Spinal cord (tissue), 9 donors: ENCODE data around the gene C17orf114.

ENCODE experiments used
- DNase-seq, 6 donors: peaks; one replicate each; pipeline versions ENCODE4 v3.0.0 to v3.0.0-alpha.2; 2013 to 2015; ENCODE audit warnings: low spot score in 6 of 6, low read depth in 4 of 6
- H3K27ac ChIP-seq: one replicate; pipeline ENCODE4 v1.5.1; 2013; ENCODE audit warnings: low read depth, low read length, control low read depth
- H3K27me3 ChIP-seq: one replicate; pipeline ENCODE4 v1.6.1; 2013; ENCODE audit warnings: low read length; ENCODE audit not compliant: control insufficient read depth, insufficient read depth
- H3K36me3 ChIP-seq: one replicate; pipeline ENCODE4 v1.6.1; 2013; ENCODE audit warnings: low read length; ENCODE audit not compliant: control insufficient read depth, insufficient read depth
- H3K4me1 ChIP-seq: one replicate; pipeline ENCODE4 v1.6.1; 2013; ENCODE audit warnings: low read length; ENCODE audit not compliant: control insufficient read depth, insufficient read depth
- H3K4me3 ChIP-seq: one replicate; pipeline ENCODE4 v1.5.1; 2013; ENCODE audit warnings: low read depth, low read length, control low read depth
- H3K9me3 ChIP-seq: one replicate; pipeline ENCODE4 v1.6.1; 2013; ENCODE audit warnings: low read length; ENCODE audit not compliant: control insufficient read depth, insufficient read depth
- WGBS: methylation state at CpG from one replicate; pipeline ENCODE4 v1.1.5; 2013; ENCODE audit warnings: missing lambda C conversion rate; ENCODE audit not compliant: insufficient coverage; 5-methylcytosine and 5-hydroxymethylcytosine counted together
- donor health status: healthy.

The C17orf114 gene

DNA sequence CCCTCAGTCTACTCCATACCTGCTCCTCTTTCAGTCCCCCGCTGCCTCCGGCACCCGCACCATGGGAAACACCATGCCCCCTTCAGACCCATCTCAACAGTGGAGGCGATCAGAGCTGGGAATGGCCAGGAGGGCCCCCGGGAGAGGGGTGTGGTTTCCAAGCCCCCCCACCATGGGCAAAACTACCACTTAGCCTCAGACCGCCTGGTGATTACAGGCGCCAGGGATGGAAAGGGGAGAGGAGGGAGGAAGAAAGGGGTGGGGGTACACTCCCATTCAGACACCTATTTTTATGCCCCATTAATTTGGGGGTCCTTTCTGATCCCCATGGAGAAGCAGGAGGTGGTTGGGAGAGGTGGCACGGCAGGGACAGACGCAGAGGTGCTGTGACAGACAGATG is at the start of gene C17orf114:
Gene C17orf114, minus strand, starts transcription at position 101 of the 400 bp plus-strand sequence.
- WGBS, result 77% methylated on average over 5 of the region's 9 CpGs
- Histone ChIP-seq H3K9me3 (no peaks in the 10 kb centered on the region), H3K4me1 (peaks cover 3% of the 10 kb centered on the region), H3K4me3 (no peak within 1 kb of the TSS), H3K36me3 (peaks cover 32% of the 10 kb centered on the region), H3K27me3 (no peaks in the 10 kb centered on the region), H3K27ac (no peak within 1 kb of the TSS)
- DNase-seq, result no peak

DNA sequence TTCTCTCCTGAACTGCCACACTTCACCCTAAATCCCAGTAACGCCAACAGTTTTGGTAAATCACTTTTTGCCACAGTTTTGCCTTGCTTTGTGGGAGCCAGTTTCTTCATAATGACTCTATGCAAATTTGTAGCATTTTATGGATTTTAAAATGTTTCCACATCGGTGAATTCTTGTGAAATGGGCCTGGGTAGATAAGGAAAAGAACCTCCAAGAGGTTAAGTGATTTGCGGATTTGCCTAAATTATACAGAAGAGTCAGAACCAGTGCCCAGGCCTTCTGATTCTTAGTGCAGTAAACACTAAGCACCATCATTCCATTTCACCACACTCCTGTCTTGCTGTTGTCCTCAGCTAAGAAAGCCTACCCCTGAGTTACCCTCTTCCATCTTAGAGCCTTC is 49.0 kb upstream of the C17orf114 start:
- Histone ChIP-seq H3K9me3 (no peaks in the 10 kb centered on the region), H3K27me3 (no peaks in the 10 kb centered on the region), H3K4me3 (no peak overlapping the region), H3K27ac (no peak overlapping the region), H3K36me3 (peaks cover 1% of the 10 kb centered on the region), H3K4me1 (peaks cover 5% of the 10 kb centered on the region)
- no CpG with 5 or more reads among the region's 3 CpGs for WGBS
- no peak for DNase-seq

DNA sequence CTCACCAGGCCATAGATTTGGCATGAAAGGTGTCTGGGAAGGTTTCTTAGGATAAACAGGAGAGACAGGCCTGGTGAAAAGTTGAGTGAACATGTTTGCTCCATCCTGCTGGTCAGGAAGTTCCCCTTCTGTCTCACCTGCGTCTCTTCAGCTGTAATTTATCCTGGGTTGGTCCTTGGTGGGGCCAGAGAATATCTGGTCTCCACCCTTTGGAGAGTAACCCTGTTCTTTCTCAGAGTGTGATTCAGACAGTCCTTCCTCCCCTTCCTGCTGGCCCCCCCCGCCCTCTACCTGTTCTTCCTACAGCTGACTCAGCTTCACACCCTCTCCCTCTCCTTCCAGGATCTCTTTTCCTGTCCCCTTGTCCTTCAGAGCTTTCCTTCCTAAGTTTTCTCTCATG is 48.1 kb upstream of the C17orf114 start:
- peaks cover 4% of the 10 kb centered on the region for H3K4me1 ChIP-seq
- H3K4me3 ChIP-seq, result no peak overlapping the region
- no peak for DNase-seq
- 100% methylated on average over 1 of the region's 2 CpGs for WGBS
- no peak overlapping the region for H3K27ac ChIP-seq
- H3K27me3 ChIP-seq, result no peaks in the 10 kb centered on the region
- H3K36me3 ChIP-seq, result peaks cover 2% of the 10 kb centered on the region
- no peaks in the 10 kb centered on the region for H3K9me3 ChIP-seq

DNA sequence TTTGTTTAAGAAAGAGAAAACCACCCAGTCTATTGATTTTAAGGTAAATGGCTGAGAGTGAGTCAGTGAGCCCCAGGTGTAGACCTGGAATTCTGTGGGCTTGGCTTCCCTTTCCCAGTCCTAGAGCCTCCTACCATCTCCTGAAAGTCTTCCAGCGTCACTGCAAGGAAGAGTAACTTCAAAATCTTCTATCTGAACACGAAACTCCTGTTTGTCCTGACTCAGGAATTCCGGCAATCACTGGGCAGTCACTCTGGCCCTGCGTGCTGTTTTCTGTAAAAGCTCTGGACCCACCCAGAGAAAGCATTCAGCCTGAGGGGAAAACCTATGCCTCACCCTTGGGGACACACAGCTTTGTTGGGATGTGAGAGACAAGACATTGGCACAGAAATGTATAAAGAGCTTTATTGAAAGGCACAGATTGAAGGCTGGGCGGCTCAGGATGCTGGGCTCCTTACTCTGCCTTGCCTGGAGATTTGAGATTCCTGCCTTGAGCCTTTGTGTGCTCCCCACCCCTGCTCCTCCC is 46.9 kb upstream of the C17orf114 start:
- Histone ChIP-seq H3K9me3 (no peaks in the 10 kb centered on the region), H3K4me3 (no peak overlapping the region), H3K4me1 (peaks cover 2% of the 10 kb centered on the region), H3K27me3 (no peaks in the 10 kb centered on the region), H3K36me3 (peaks cover 2% of the 10 kb centered on the region), H3K27ac (peak overlapping the region; percentile 66)
- peak in 1 of 6 donors; percentile 33 for DNase-seq
- 69% methylated on average over 5 of the region's 5 CpGs for WGBS

DNA sequence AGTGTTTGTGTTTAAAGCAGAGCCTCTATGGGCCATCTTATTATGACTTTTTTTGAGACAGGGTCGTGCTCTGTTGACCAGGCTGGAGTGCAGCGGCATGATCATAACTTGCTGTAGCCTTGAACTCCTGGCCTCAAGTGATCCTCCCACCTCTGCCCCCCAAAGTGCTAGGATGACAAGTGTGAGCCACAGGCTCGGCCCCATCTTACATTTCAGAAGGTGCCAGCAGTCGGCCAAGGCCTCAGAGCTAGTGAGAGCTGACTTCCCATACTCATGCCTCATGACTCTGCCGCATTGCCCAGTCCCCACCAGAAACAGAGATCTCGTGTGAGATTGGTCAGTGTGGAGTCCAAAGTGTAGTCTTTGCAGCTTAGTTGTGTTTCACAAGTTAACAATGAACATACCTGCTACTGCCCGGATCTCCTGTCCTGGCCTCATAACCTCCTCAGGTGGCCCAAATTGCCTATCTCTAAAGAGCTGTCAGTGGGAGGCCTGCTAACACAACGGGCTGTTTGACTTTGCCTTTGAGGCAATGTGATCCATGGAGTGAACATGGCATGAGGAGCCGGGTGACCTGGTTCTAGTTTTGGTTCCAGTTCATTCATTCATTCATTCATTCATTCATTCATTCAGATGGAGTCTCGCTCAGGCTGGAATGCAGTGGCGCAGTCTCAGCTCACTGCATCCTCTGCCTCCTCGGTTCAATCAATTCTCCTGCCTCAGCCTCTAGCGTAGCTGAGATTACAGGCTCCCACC is 44.7 kb upstream of the C17orf114 start:
- Histone ChIP-seq H3K4me1 (no peaks in the 10 kb centered on the region), H3K27me3 (no peaks in the 10 kb centered on the region)
- DNase-seq, result no peak

DNA sequence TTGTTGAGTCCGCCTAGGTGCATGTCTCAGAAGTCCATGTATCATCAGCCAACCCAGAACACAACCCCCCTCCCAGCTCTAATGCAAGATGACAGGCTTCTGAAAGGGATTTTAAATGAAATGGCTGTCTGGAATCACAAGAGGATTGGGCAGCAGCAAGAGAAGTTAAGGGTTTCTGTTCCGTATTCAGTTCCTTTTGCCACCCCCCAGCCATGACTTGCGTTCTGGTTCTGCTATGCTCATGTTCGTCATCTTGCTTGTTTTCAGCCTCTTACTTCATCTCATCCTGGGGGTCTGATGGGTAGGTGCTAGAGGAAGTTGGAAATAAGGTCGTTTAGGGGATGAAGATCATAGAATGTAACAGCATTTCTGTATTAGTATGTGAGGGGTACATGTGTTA is 43.0 kb upstream of the C17orf114 start:
- no peak overlapping the region for H3K4me3 ChIP-seq
- peaks cover 7% of the 10 kb centered on the region for H3K36me3 ChIP-seq
- no peaks in the 10 kb centered on the region for H3K27me3 ChIP-seq
- peak overlapping the region; percentile 40 for H3K27ac ChIP-seq
- peaks cover 4% of the 10 kb centered on the region for H3K4me1 ChIP-seq
- H3K9me3 ChIP-seq, result no peaks in the 10 kb centered on the region
- 100% methylated on average over 2 of the region's 5 CpGs for WGBS
- DNase-seq, result no peak

More for the DNA sequence above, 44.7 kb upstream of the C17orf114 start:
- Histone ChIP-seq H3K27ac (no peak overlapping the region), H3K36me3 (peaks cover 7% of the 10 kb centered on the region), H3K9me3 (no peaks in the 10 kb centered on the region), H3K4me3 (no peak overlapping the region)
- WGBS, result 81% methylated on average over 11 of the region's 13 CpGs

DNA sequence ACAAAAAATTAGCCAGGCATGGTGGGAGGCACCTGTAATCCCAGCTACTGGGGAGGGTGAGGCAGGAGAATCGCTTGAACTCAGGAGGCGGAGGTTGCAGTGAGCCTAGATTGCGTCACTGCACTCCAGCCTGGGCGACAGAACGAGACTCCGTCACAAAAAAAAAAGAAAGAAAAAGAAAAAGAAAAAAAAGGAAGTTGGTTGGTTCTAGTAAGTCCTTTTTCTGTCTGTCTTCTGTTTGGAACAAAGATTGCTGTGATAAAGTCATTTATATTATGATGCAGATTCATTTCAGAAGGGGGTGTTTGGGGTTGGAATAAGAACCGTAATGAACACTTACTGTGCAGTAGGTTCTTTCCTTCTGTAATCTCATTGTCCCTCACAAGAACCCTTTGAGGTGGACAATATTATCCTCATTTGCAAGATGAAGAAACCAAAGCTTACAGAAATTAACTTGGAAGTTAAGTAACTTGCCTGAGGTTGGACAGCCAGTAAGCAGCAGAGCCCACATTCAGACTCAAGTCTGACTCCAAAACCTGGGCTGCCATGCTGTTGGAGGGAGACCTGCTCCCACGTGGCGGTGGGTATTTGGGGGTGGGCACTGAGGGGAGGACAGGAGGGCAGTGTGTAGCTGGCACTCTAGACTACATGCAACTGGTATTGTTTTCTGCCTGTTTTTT is 41.3 kb upstream of the C17orf114 start:
- WGBS, result 89% methylated on average over 8 of the region's 9 CpGs
- Histone ChIP-seq H3K9me3 (no peaks in the 10 kb centered on the region), H3K27ac (no peak overlapping the region), H3K36me3 (peaks cover 7% of the 10 kb centered on the region), H3K4me1 (peaks cover 4% of the 10 kb centered on the region), H3K4me3 (no peak overlapping the region), H3K27me3 (no peaks in the 10 kb centered on the region)
- no peak for DNase-seq

DNA sequence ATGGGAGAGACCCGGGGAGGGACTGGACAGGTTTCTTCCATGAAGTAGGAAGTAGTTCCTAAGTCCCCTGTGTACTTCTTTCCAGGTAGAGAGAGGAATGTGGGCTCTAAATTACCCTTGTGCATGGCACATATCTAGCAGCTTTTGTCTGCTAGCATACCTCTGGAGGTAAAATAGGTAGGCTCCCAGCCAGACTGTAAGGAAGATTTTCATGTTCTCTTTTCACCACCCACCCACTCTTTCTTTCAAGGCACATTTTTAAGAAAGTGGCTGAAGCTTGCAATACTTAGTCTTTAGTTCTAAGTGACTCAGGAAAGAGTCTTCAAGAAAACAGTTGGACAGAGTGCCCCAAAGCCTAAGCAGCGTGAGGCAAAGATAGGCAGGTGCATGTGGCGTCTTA is 40.2 kb upstream of the C17orf114 start:
- Histone ChIP-seq H3K27ac (no peak overlapping the region), H3K4me3 (no peak overlapping the region), H3K27me3 (no peaks in the 10 kb centered on the region), H3K4me1 (peaks cover 13% of the 10 kb centered on the region), H3K36me3 (peaks cover 7% of the 10 kb centered on the region), H3K9me3 (no peaks in the 10 kb centered on the region)
- no peak for DNase-seq
- 100% methylated on average over 1 of the region's 3 CpGs for WGBS

DNA sequence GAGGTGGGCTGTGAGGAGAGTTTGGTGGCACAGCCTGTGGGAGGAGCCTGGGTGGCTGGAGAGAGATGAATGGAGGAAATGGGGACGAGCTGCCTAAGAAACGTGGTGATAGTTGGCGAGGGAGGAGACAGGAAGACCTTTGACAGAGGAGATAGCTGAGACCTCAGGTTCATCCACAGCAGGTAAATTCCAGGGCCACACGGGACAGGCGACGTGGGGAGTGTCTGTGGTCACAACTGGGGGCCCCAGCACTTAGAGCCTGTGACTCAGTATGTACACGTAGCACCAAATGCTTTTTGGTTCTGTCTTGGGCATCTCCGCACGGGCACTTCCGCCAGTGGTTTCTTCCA is 38.7 kb upstream of the C17orf114 start:
- 87% methylated on average over 10 of the region's 10 CpGs for WGBS
- Histone ChIP-seq H3K36me3 (peaks cover 7% of the 10 kb centered on the region), H3K4me1 (peaks cover 23% of the 10 kb centered on the region)

More for the DNA sequence above, 38.7 kb upstream of the C17orf114 start:
- H3K4me3 ChIP-seq, result no peak overlapping the region
- no peaks in the 10 kb centered on the region for H3K27me3 ChIP-seq
- H3K27ac ChIP-seq, result no peak overlapping the region
- DNase-seq, result no peak
- H3K9me3 ChIP-seq, result no peaks in the 10 kb centered on the region
